GM12878 (cell line): ENCODE measurements around the gene C1D. TPM values are rescaled to one million over a fixed set of nuclear protein-coding genes. Genes with fewer than 3 reads are reported as not detected.
"Not testable (repeated sequence)": the region's sequence is repeated elsewhere in the genome, so short reads cannot be mapped to it uniquely, and the experiment has no call there.

ENCODE experiments used
- ATAC-seq: fragments of 200-7000 bp; cut with Tn5 transposase; 3 replicates; pipeline ENCODE4 v1.9.1; 2020; ENCODE audit warnings: mild to moderate bottlenecking, moderate library complexity
- BruUV-seq: library from RNA; stranded (reverse); fragments of 400-500 nt; replicated peaks from 2 replicates; lab custom pipeline; 2021; lab: Mats Ljungman, UMichigan
- CTCF ChIA-PET: fragments of 300-600 bp; sonication (Branson Sonifier 250); formaldehyde crosslinking; extraction: SDS; loops from one replicate; lab custom pipeline; 2021; ENCODE audit warnings: inconsistent platforms; lab: Yijun Ruan, JAX
- POLR2A ChIA-PET: fragments of 350-600 bp; formaldehyde crosslinking; extraction: SDS; loops from one replicate; lab custom pipeline; 2021; ENCODE audit warnings: inconsistent platforms; lab: Charles Lee
- RAD21 ChIA-PET: fragments of 300-600 bp; sonication (Branson Sonifier 250); formaldehyde crosslinking; loops from one replicate; lab custom pipeline; 2023; ENCODE audit warnings: antibody characterized with exemption; ENCODE audit not compliant: unreplicated experiment; lab: Charles Lee
- SMC1A ChIA-PET: fragments of 300-600 bp; sonication (Branson Sonifier 250); formaldehyde crosslinking; loops from one replicate; lab custom pipeline; 2023; ENCODE audit not compliant: unreplicated experiment, uncharacterized antibody; lab: Charles Lee
- DNase-seq: peaks from one replicate; pipeline ENCODE4 v3.0.0-alpha.2; 2011; ENCODE audit warnings: low read depth, low spot score
- FAIRE-seq: peaks from 3 replicates; lab custom pipeline; 2011; peaks lifted over from hg19 to GRCh38; lab: Jason Lieb, UNC
- H2AFZ ChIP-seq: 2 replicates; pipeline ENCODE4 v1.6.0; 2011; ENCODE audit warnings: low read depth, low read length, control low read depth; ENCODE audit not compliant: control insufficient read depth
- H3K27ac ChIP-seq: 2 replicates; pipeline ENCODE4 v1.5.1; 2011; ENCODE audit warnings: control low read depth; ENCODE audit not compliant: control insufficient read depth, insufficient read depth
- H3K27me3 ChIP-seq, 2 experiments: replicated peaks in 1 of 2; 2 replicates each; pipeline versions ENCODE4 v1.6.0 to v1.6.1; 2011; ENCODE audit warnings: low read length in 1 of 2; ENCODE audit not compliant: control insufficient read depth in 2 of 2, insufficient read depth in 2 of 2
- H3K36me3 ChIP-seq, 2 experiments: 2 replicates each; pipeline ENCODE4 v1.5.1; 2011; ENCODE audit warnings: low read length in 1 of 2; ENCODE audit not compliant: control insufficient read depth in 2 of 2, insufficient read depth in 2 of 2
- H3K4me1 ChIP-seq: 2 replicates; pipeline ENCODE4 v1.6.1; 2011; ENCODE audit warnings: mild to moderate bottlenecking, low read length, moderate library complexity, mixed read lengths; ENCODE audit not compliant: control insufficient read depth, insufficient read depth
- H3K4me2 ChIP-seq: 2 replicates; pipeline ENCODE4 v1.6.0; 2011; ENCODE audit warnings: control low read depth; ENCODE audit not compliant: control insufficient read depth, insufficient read depth
- H3K4me3 ChIP-seq: fragments of 200-600 bp; sonication (generic); 2 replicates; pipeline ENCODE4 v1.5.1; 2016
- H3K79me2 ChIP-seq: 2 replicates; pipeline ENCODE4 v1.6.0; 2011; ENCODE audit warnings: low read length; ENCODE audit not compliant: control insufficient read depth, insufficient read depth
- H3K9ac ChIP-seq: 2 replicates; pipeline ENCODE4 v1.8.0; 2011; ENCODE audit warnings: low read length, control low read depth, mixed read lengths; ENCODE audit not compliant: control insufficient read depth, insufficient read depth
- H3K9me3 ChIP-seq: replicated peaks from 3 replicates; pipeline ENCODE4 v1.5.1; 2011; ENCODE audit warnings: mild to moderate bottlenecking, low read length; ENCODE audit not compliant: control insufficient read depth, insufficient read depth
- H4K20me1 ChIP-seq: 2 replicates; pipeline ENCODE4 v1.6.0; 2011; ENCODE audit not compliant: control insufficient read depth, insufficient read depth
- BHLHE40 ChIP-seq, 2 experiments: fragments of 450-650 bp in 1 of 2; IDR thresholded peaks; 2 replicates each; pipeline ENCODE4 v1.6.1; 2011 to 2017; ENCODE audit warnings: low read depth in 2 of 2, borderline replicate concordance in 1 of 2, improper control_type of control experiment in 1 of 2, low read length in 1 of 2, mild to moderate bottlenecking in 1 of 2
- NFYB ChIP-seq: IDR thresholded peaks from 2 replicates; pipeline ENCODE4 v1.6.1; 2011; ENCODE audit warnings: low read depth, mild to moderate bottlenecking, low read length, improper control_type of control experiment, moderate library complexity; ENCODE audit not compliant: insufficient read depth
- TBL1XR1 ChIP-seq: IDR thresholded peaks from 2 replicates; pipeline ENCODE4 v1.6.1; 2012; ENCODE audit warnings: low read depth, low read length, improper control_type of control experiment
- ZNF687 ChIP-seq: fragments of 450-650 bp; IDR thresholded peaks from 2 replicates; pipeline ENCODE4 v1.6.1; 2017; ENCODE audit warnings: mild to moderate bottlenecking, moderate library complexity
- WGBS: methylation state at CpG from one replicate; pipeline ENCODE4 v1.1.6; 2016; ENCODE audit warnings: low lambda C conversion rate; ENCODE audit not compliant: insufficient replicate concordance, insufficient coverage; ENCODE audit errors: missing lambda C conversion rate; 5-methylcytosine and 5-hydroxymethylcytosine counted together
- in situ Hi-C: fragments of 300-500 bp; cut with MboI; formaldehyde crosslinking; loops from 9 replicates; pipeline ENCODE4 v1.14.3; 2018; ENCODE audit warnings: mixed read lengths
- intact Hi-C: fragments of 100-400 bp; cut with micrococcal nuclease; formaldehyde crosslinking; loops from one replicate; pipeline ENCODE4 v1.14.2; 2022; ENCODE audit not compliant: unreplicated experiment
- polyA plus RNA-seq, 11 experiments: library from polyadenylated mRNA; depleted of rRNA in 4 of 11; unstranded in 6 of 11; stranded (reverse) in 5 of 11; fragments of >200 nt; fragmentation: Nextera tagmentation in 4 of 11; fragmentation: Illumina TruSeq in 1 of 11; extraction: Ambion mirVana in 4 of 11; extraction: Trizol in 1 of 11; gene quantifications; 1 replicate in 1 of 11; 2 replicates in 10 of 11; pipeline versions ENCODE4 v1.2.1 to v1.2.3, GENCODE V29; 2011 to 2016; ENCODE audit warnings: inconsistent platforms in 2 of 11, missing spikeins in 2 of 11, low read depth in 1 of 11
- total RNA-seq, 4 experiments: library from RNA; depleted of rRNA in 3 of 4; stranded (reverse); fragments of >200 nt in 3 of 4; fragmentation: Illumina TruSeq in 1 of 4; extraction: Trizol in 1 of 4; gene quantifications; 2 replicates each; pipeline versions ENCODE4 v1.2.1 to v1.2.3, GENCODE V29; 2013 to 2021
- TF ChIP-seq, protein P1 (sequence below): fragments of 450-650 bp; IDR thresholded peaks from 2 replicates; pipeline ENCODE4 v1.6.1; 2016; ENCODE audit warnings: mild to moderate bottlenecking
- TF ChIP-seq, protein P2 (sequence below): IDR thresholded peaks from 2 replicates; pipeline ENCODE4 v1.6.1; 2012; ENCODE audit warnings: low read length, inconsistent platforms

Gene C1D
- total and polyA plus RNA-seq, 10 of the 15 experiments (the other 5 are each of a cell fraction or from before 2014, with no cell fraction given), result 18.9 to 152 (median 59.1) TPM

GRCh38 chr2:68074050-68074449 lies 11.2 kb upstream of the C1D start:
- TF ChIP-seq, protein P1, sequence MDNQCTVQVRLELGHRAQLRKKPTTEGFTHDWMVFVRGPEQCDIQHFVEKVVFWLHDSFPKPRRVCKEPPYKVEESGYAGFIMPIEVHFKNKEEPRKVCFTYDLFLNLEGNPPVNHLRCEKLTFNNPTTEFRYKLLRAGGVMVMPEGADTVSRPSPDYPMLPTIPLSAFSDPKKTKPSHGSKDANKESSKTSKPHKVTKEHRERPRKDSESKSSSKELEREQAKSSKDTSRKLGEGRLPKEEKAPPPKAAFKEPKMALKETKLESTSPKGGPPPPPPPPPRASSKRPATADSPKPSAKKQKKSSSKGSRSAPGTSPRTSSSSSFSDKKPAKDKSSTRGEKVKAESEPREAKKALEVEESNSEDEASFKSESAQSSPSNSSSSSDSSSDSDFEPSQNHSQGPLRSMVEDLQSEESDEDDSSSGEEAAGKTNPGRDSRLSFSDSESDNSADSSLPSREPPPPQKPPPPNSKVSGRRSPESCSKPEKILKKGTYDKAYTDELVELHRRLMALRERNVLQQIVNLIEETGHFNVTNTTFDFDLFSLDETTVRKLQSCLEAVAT, result no peak
- TF ChIP-seq BHLHE40 (IDR thresholded peaks at IDR 0.05; ENCODE audit: borderline replicate concordance in 1 of 2, low read depth in 2 of 2, low read length in 1 of 2), result no peak
- no peak for TF ChIP-seq NFYB
- TF ChIP-seq, protein P2, sequence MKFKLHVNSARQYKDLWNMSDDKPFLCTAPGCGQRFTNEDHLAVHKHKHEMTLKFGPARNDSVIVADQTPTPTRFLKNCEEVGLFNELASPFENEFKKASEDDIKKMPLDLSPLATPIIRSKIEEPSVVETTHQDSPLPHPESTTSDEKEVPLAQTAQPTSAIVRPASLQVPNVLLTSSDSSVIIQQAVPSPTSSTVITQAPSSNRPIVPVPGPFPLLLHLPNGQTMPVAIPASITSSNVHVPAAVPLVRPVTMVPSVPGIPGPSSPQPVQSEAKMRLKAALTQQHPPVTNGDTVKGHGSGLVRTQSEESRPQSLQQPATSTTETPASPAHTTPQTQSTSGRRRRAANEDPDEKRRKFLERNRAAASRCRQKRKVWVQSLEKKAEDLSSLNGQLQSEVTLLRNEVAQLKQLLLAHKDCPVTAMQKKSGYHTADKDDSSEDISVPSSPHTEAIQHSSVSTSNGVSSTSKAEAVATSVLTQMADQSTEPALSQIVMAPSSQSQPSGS, result no peak
- TF ChIP-seq ZNF687, result no peak
- no peak for TF ChIP-seq TBL1XR1
- no peak for ATAC-seq
- in situ Hi-C loops, result no loop called here
- H3K9me3 ChIP-seq, result no peaks in the 10 kb centered on the region; the same call in 2 of the 3 replicates
- no peak for DNase-seq
- ChIA-PET CTCF (interaction anchor here (1.3 kb wide), 1 partner anchor 11 kb away, joined by 4 read pairs; no protein-coding TSS in a partner anchor), SMC1A (no interaction called here), POLR2A (no interaction called here), RAD21 (interaction anchor here (1.3 kb wide), 1 partner anchor 11 kb away, joined by 3 read pairs; the partner anchor contains the start of gene C1D)
- BruUV-seq, result no TSS peak
- H4K20me1 ChIP-seq, result no peaks in the 10 kb centered on the region
- H3K4me3 ChIP-seq, result no peak overlapping the region
- no peaks in the 10 kb centered on the region for H3K79me2 ChIP-seq
- H3K27me3 ChIP-seq, result no peaks in the 10 kb centered on the region
- no peaks in the 10 kb centered on the region for H3K36me3 ChIP-seq
- no peak overlapping the region for H3K4me2 ChIP-seq
- WGBS, result 50% methylated on average over 6 of the region's 6 CpGs
- H3K9ac ChIP-seq, result no peak overlapping the region
- H3K4me1 ChIP-seq, result no peaks in the 10 kb centered on the region
- H3K27ac ChIP-seq, result no peak overlapping the region
- H2AFZ ChIP-seq, result no peak overlapping the region
- intact Hi-C loops, result no loop called here
- no peak for FAIRE-seq

DNA sequence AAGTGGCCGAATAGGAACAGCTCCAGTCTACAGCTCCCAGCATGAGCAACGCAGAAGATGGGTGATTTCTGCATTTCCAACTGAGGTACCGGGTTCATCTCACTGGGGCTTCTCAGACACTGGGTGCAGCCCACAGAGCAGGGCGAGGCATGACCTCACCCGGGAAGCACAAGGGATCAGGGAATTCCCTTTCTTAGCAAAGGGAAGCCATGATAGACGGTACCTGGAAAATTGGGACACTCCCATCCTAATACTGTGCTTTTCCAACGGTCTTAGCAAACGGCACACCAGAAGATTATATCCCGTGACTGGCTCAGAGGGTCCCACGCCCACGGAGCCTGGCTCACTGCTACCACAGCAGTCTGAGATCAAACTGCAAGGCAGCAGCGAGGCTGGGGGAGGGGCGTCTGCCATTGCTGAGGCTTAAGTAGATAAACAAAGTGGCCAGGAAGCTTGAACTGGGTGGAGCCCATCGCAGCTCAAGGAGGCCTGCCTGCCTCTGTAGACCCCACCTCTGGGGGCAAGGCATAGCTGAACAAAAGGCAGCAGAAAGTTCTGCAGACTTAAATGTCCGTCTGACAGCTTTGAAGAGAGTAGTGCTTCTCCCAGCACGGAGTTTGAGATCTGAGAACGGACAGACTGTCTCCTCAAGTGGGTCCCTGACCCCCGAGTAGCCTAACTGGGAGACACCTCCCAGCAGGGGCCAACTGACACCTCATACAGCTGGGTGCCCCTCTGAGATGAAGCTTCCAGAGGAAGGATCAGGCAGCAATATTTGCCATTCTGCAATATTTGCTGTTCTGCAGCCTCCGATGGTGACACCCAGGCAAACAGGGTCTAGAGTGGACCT lies 1.2 kb upstream of the C1D start:
- H3K27me3 ChIP-seq, H3K4me2 ChIP-seq, H3K4me1 ChIP-seq, H3K9ac ChIP-seq, BruUV-seq, H3K4me3 ChIP-seq, H4K20me1 ChIP-seq, POLR2A ChIA-PET, H3K36me3 ChIP-seq, H2AFZ ChIP-seq, ATAC-seq, DNase-seq, H3K27ac ChIP-seq, in situ Hi-C loops, H3K9me3 ChIP-seq, FAIRE-seq: not testable (repeated sequence)
- ChIA-PET CTCF (interaction anchor here (0.6 to 1.1 kb wide), 2 partner anchors 9 to 880 kb away, joined by 3 to 4 read pairs; no protein-coding TSS in a partner anchor), SMC1A (interaction anchor here (2.1 kb wide), 1 partner anchor 33 kb away, joined by 8 read pairs; no protein-coding TSS in a partner anchor), RAD21 (interaction anchor here (1.0 kb wide), 1 partner anchor 16 kb away, joined by 4 read pairs; no protein-coding TSS in a partner anchor)
- intact Hi-C loops, result loop anchor here (5.0 kb wide), 2 partner anchors 58 to 378 kb away; no protein-coding TSS in a partner anchor
- H3K79me2 ChIP-seq, result peaks cover 33% of the 10 kb centered on the region
- 68% methylated on average over 19 of the region's 19 CpGs for WGBS
